ENCODE results near the gene ZFAND3. TPM values are rescaled to one million over a fixed set of nuclear protein-coding genes. Genes with fewer than 3 reads are reported as not detected.

ZFAND3 gene
- total and polyA plus RNA-seq, 3 donors from 2014 or later, result 104 to 329 (median 109) TPM

GRCh38 chr6:38055203-38055589 is 235.7 kb downstream of the ZFAND3 start:
- 92 to 100% methylated on average over 1 of the region's 1 CpG for WGBS, 2 donors
- H3K4me3 ChIP-seq, result no peak overlapping the region
- H3K36me3 ChIP-seq (ENCODE audit: low read depth, missing control alignments), result no peaks in the 10 kb centered on the region
- no peaks in the 10 kb centered on the region for H3K27me3 ChIP-seq
- H3K4me1 ChIP-seq, result no peaks in the 10 kb centered on the region
- intact Hi-C loops (cut with DNase I; ENCODE audit: low total_unique reads), result no loop called here
- no peaks in the 10 kb centered on the region for H3K9me3 ChIP-seq
- DNase-seq, result no peak
- no peak overlapping the region for H3K27ac ChIP-seq
- TF ChIP-seq, protein P1, sequence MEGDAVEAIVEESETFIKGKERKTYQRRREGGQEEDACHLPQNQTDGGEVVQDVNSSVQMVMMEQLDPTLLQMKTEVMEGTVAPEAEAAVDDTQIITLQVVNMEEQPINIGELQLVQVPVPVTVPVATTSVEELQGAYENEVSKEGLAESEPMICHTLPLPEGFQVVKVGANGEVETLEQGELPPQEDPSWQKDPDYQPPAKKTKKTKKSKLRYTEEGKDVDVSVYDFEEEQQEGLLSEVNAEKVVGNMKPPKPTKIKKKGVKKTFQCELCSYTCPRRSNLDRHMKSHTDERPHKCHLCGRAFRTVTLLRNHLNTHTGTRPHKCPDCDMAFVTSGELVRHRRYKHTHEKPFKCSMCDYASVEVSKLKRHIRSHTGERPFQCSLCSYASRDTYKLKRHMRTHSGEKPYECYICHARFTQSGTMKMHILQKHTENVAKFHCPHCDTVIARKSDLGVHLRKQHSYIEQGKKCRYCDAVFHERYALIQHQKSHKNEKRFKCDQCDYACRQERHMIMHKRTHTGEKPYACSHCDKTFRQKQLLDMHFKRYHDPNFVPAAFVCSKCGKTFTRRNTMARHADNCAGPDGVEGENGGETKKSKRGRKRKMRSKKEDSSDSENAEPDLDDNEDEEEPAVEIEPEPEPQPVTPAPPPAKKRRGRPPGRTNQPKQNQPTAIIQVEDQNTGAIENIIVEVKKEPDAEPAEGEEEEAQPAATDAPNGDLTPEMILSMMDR (IDR thresholded peaks at IDR 0.05), result no peak
- TF ChIP-seq POLR2A (IDR thresholded peaks at IDR 0.05), result no peak

DNA sequence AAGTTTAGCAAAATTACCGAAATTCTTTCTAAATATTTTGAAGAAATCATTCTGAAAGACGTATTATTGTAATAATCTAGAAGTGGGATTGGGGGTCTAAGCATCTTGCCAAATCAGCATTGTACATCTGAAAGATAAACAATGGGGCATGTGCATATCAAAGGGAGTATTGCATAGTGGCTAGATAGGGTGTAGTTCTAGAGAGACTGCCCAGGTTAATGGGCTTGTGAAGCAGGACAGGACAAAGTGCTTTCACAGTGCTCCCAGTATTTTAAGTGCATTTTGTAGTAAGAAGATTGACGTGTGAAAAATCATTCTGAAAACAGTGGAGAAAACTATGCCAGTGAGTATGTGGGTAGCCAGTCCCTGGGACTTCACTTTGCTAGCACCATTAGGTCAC is 236.8 kb downstream of the ZFAND3 start:
- no peak overlapping the region for H3K27ac ChIP-seq
- H3K4me1 ChIP-seq, result no peaks in the 10 kb centered on the region
- H3K36me3 ChIP-seq (ENCODE audit: low read depth, missing control alignments), result no peaks in the 10 kb centered on the region
- TF ChIP-seq, protein P1 (IDR thresholded peaks at IDR 0.05), result no peak
- TF ChIP-seq POLR2A (IDR thresholded peaks at IDR 0.05), result no peak
- no peak overlapping the region for H3K4me3 ChIP-seq
- intact Hi-C loops (cut with DNase I; ENCODE audit: low total_unique reads), result no loop called here
- no peaks in the 10 kb centered on the region for H3K27me3 ChIP-seq
- no peaks in the 10 kb centered on the region for H3K9me3 ChIP-seq
- no peak for DNase-seq
- WGBS, 2 donors, result 62 to 71% methylated on average over 3 of the region's 3 CpGs

- no peak overlapping the region for H3K27ac ChIP-seq
- H3K4me1 ChIP-seq, result no peaks in the 10 kb centered on the region
- no peak overlapping the region for H3K4me3 ChIP-seq
- DNase-seq, result no peak
- TF ChIP-seq POLR2A (IDR thresholded peaks at IDR 0.05), result no peak
- TF ChIP-seq, protein P1 (IDR thresholded peaks at IDR 0.05), result no peak
- H3K27me3 ChIP-seq, result no peaks in the 10 kb centered on the region
- H3K36me3 ChIP-seq (ENCODE audit: low read depth, missing control alignments), result no peaks in the 10 kb centered on the region
- intact Hi-C loops (cut with DNase I; ENCODE audit: low total_unique reads), result no loop called here
- H3K9me3 ChIP-seq, result no peaks in the 10 kb centered on the region
Observed at GRCh38 chr6:38057994-38058393, 238.5 kb downstream of the ZFAND3 start.

DNA sequence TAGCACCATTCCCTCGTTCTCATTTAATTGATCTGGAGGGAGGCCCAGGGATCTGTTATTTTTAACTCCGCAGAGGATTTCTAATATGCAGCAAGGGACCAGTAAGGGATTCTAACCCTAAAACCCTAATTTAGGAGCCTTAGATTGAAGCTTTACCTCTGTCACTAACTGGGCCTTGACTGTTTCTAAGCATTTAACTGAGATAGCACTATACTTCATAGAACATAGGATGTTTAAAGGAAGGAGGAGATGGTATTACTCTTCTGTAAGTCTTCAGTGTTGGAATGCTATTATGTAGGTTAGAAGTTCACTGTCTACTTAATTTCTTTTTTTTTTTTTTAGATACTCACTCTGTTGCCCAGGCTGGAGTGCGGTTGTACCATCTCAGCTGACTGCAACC is 242.5 kb downstream of the ZFAND3 start:
- H3K36me3 ChIP-seq (ENCODE audit: low read depth, missing control alignments), result no peaks in the 10 kb centered on the region
- intact Hi-C loops (cut with DNase I; ENCODE audit: low total_unique reads), result no loop called here
- H3K4me3 ChIP-seq, result no peak overlapping the region
- TF ChIP-seq, protein P1 (IDR thresholded peaks at IDR 0.05), result no peak
- no peak for TF ChIP-seq POLR2A (IDR thresholded peaks at IDR 0.05)
- H3K27ac ChIP-seq, result no peak overlapping the region
- 59 to 76% methylated on average over 3 of the region's 3 CpGs for WGBS, 2 donors
- H3K27me3 ChIP-seq, result no peaks in the 10 kb centered on the region
- DNase-seq, result no peak
- no peaks in the 10 kb centered on the region for H3K4me1 ChIP-seq
- no peaks in the 10 kb centered on the region for H3K9me3 ChIP-seq

DNA sequence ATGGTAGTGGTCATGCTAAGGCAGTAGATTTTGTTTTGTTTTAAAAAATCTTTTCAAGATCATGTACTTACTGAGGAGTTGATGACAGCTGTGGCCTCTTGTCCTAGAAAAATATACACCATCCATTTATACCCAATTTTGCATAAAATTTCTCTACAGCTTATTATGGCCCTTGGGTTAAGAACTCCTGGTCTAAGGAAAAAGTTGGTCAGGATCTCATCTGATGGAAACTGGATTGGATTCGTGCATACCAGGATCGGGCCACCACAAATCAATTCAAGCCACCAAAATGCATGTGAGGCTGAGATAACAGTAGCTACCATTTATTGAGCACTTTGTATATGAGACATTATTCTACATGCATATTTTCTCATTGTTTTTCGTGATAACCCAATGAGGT is 244.4 kb downstream of the ZFAND3 start:
- 98% methylated on average over 3 of the region's 3 CpGs for WGBS, 2 donors
- Histone ChIP-seq H3K9me3 (no peaks in the 10 kb centered on the region), H3K27ac (no peak overlapping the region), H3K4me3 (no peak overlapping the region), H3K36me3 (ENCODE audit: low read depth, missing control alignments) (no peaks in the 10 kb centered on the region), H3K27me3 (no peaks in the 10 kb centered on the region), H3K4me1 (no peaks in the 10 kb centered on the region)
- no peak for DNase-seq
- intact Hi-C loops (cut with DNase I; ENCODE audit: low total_unique reads), result no loop called here
- TF ChIP-seq POLR2A (IDR thresholded peaks at IDR 0.05), result no peak
- TF ChIP-seq, protein P1 (IDR thresholded peaks at IDR 0.05), result no peak

Measured in testis (tissue), 3 donors.